GM19328 (cell line): Measurements from ENCODE around the gene CMSS1.

Source experiments
- ATAC-seq: cut with Tn5 transposase; IDR thresholded peaks from one replicate; pipeline ENCODE4 v1.9.1; 2021; ENCODE audit warnings: mild to moderate bottlenecking, moderate library complexity; ENCODE audit not compliant: unreplicated experiment

Gene CMSS1

DNA sequence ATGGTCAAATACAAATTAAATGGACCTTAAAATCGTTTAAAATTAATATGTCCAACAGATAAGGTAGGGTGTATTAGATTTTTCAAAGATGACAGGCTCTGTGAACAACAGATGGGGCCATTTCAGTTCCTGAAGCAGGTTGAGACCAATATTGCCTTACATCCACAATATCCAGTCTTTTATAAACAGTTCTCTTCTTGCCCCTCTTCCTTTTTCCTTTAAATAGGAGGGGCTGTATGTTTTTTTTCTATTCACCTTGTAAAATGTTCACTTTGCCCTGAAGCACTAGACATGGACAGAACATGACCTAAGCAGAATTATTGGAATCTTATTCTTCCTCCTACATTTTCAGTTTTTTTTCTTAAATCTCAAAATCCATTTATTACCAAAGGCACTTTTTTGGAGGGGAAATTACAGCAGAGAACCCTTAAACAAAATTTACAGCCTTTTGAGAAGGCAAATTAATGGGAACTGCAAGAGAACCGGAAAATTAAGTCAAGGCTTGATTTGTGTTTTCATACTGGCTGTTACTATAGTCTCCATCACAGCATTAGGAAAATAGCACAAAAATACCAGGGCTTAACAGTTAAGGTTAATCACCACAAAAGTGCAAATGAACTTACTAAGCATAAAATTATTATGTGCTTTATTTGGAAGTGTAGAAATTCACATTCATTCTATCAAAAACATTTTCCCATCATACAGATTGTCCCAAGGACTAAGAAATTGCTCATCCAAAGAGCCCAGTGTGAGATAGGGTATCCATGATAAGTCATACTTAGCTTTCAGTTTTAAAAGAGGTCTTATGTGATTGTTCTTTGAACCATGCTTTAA lies 55.8 kb downstream of the CMSS1 start:
- ATAC-seq = no peak

DNA sequence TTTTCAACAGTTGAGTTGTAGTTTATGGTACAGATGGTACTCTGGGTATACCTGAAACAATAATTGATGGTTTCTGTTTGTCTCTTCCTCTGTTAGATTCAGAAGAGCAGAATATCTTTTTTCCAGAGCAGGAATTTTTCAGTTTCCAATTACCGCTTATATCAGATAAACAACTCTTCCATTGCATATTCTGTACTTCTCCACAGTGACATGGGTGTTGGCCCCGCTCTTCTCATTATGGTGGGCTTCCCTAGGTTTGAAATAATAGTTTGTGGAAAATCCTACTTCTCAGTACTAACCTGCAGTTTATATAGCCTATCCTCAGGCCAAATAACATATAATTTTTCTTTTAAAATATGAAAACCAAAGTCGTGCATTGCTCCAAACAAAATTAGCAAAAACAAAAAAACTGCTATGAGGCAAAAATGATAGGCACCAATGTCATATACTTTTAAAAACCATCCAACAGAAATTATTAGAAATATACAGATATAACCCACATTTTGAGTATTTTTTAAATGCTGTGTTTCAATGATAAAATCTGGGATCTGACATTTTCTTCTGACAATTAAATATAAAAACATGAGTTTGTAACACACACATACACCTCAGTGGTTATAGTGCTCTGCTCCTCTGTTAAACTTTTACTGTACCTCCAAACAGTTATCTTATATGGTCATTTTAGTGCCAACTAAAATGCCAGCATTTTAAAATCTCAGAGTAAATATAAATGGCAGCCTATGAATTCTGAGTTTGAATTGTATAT lies 56.8 kb downstream of the CMSS1 start:
- ATAC-seq = no peak

DNA sequence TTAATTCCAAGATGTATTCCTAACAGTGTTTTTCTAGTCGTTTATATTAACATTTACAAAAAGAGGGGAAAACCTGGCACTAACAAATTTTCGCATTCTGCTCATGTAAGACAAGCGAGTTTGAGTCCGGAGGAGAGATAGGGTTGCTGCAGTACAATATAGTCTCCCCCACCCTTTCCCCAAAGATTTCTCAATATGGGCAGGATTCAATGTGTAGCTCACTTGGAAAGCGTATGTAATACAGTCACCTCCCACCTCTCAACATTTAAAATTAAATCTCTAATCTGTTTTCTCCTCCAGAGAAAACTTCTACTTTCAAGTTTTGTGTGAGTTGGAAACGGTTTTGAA lies 57.9 kb downstream of the CMSS1 start:
- ATAC-seq = no peak

DNA sequence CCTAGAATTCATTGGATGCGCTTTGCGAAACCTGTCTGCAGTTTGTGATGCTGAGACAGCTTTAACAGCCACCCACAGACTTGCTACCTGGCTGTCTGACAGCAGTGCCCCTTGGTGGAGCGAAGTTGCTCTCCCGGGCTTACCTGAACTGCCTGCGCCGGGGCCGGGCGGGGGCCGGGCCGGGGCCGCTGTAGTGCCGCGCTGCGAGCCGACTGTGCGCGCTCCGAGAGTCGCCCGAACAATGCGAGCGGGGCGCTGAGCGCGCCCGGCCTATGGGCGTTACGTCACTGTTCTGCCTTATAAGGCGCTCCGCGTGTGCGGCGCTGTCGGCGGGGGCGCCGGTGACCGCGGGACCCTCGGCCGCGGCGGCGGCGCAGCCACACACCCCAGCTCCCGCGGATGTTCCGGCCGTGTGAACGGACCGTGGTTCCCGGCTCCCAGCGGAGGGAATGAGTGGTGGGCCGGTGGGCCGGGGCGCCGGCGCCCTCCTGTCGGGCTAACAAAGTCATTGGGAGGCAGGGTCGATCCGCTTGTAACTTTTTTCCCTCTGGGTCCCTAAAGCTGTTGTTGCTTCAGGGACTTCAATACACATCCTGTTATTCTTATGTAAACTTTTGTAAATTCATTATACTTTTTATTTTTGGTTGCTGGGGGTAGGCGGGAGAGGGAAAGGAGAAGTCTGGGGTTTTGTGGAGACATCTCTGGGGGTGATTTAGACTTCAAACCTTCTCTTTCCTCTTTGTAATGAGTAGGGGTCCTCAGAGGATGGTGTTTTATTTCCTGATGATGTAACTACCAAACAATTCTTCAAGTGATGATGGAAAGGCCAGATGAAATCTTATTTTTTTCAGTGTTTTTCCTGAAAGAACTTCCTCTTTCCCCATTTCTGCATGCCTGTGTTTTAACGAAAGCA lies 58.5 kb downstream of the CMSS1 start:
- peak; percentile 87 for ATAC-seq

DNA sequence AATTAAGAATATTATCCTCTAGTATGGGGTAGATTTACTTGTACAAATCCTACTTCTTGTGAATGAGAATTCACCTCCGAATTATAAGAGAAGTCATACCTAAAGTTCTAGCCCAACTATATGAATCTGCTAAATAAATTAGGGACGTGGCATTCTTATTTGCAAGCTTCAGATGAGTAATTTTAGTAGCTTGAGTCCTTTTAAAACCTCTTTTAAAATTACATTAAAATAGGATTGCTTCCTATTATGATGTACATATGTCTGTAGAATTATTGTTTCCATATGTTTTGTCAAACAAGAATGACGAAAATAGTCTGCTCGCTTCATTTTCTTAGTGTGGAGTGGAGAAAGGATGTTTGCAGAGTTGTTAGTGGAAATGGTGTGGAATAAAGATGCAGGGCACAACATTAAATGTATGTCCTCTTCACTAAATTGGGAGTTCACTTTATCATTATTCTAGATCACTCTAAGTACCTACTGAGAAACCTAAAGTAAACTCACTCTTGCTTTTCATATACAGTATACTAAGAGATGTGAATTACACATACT lies 59.4 kb downstream of the CMSS1 start:
- no peak for ATAC-seq

DNA sequence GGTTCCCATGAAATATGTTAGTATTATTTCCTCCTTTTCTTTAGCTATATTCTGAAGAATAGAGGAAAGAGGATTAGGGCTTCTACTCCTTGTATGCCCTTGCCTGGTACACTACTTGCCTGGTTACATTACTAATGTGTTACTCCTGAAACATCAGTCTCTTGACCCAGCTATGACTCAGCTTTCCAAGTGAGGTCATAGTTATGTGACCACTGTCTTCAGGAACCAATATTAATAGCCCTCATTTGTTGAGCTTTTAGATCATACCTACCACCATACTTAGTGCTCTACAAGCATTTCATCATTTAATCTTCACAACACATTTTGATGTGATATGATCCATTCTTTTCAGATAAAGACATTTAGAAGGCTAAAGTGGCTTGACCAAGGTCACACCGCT lies 60.3 kb downstream of the CMSS1 start:
- no peak for ATAC-seq

DNA sequence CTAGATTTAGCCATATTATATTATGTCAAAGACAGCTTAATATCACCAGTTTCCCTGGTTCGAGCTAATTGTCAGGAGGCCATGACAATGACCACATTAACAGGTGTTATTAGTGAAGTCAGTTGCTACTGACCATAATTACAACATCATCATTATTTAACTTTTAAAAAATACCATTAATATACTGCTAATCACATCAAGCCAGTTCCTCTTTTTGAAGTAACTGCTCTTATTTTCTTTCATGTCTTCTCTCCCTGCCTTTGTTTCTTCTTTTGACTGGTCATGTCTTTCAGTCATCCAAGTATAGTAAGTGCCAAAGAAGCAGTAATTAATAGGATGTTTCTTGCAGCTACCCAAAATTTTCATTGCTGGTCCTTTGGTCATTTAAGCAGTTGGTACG lies 61.6 kb downstream of the CMSS1 start:
- ATAC-seq = no peak

DNA sequence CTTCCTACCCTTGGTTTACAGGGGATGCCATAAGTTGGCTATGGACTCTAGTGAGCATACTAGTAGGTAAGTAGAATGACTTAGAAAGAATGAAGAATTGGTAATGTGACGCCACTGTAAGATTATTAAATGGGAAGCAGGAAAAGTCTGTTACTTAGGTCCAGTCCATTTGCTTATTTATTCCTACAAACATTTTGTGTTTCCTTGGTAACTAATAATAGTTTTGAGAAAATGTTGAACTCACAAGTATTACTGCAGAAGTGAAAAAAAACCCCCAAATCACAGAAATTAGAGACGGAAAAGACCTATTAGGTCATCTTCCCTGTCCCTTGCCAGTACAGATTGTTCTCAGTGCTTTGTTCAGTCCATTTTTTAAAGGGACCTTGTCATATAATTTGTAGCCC lies 63.5 kb downstream of the CMSS1 start:
- no peak for ATAC-seq

DNA sequence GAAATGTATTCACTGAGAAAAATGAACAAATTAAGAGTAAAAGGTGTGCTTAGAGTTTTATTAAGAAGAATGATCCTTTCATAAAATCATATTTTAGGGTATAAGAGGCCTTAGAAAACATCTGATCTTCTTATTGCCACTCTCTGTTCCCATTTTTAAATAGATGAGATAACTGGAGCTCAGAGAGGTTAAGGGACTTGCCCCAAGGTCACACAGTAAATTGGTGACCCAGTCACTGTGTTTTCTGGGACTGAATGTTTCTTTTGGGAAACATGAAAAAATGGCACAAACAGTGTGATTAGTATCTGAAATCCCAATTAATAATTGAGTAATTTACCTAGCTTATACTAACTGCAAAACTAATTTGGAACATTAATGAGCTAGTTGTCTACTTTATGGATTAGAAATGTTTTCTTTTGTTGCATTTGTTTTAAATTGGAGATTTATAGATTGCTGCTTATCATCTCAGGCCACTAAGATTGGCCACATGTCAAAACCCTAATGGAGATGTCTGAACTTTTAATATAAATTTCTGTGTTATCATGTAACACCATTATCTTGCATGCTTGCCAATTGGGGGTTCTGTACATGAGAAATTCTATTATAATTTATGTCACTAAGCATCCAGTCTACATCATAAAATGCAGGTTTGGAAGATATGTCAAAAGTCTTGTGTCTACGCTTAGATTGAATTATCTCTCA lies 64.9 kb downstream of the CMSS1 start:
- ATAC-seq = no peak

DNA sequence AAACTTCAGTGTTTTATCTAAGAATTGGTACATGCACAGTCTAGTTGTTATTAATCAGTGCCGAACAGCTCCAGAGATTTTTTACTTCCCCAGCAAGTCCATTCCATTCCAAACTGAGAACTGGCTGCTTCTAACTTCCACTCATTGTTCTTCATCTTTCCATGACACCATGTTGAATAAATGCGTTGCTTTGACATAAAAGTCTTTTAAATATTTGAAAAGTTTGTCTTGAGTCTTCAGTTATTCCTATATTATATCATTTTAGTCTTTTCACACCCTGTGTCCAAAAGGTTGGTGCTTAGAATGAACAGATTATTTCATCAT lies 65.4 kb downstream of the CMSS1 start:
- ATAC-seq = no peak

DNA sequence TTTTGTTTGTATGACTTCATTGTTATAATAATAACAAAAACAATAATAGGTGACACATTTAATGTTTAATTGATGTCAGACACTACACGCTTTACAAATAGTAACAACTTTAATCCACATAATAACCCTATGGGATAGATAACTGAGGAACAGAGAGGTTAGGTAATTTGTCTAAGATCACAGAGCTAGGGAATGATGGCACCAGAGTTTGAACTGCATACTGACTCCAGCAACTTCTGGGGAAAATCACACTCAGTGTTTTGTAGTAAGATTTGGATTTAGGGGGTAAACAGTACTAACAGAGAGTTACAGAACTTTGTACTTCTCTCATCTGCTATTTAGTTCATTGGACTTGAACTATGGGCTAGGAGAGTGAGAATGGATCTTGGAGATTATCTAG lies 66.0 kb downstream of the CMSS1 start:
- ATAC-seq = no peak

DNA sequence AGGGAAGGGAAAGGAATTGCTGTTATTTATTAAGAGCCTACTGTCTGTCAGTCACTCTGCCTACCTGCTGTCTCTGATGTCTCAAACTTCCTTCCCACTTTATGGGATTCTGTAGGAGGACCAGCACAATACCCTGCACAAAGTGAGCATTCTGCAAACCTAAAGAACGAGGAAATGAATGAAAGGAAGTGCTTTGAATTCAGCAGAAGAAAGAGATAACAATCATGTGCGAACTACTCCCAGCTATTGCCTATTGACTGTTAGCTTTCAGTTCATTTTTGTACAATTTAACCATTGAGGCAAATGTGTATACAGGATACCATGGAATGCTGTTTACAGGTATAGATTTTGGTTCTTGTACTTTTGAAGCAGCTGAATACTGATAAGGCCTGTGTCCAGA lies 66.8 kb downstream of the CMSS1 start:
- no peak for ATAC-seq

DNA sequence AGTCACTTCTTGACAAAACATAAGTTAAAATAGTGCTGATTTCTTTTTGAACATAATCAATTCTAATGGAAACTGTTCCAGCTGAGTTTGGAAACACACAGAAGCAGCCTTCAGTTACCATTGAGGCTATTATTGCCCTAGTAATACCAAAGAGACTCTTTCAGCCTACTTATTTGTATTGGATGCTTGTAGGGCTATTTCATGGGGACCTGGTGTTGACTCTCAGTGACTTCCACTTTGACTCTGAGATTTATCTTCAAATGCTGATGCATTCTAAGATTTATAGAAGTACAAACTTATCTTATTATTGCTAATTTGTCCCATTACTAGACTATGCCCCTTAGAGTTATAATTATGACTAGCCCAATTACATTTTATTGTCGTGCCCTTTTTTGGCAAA lies 67.4 kb downstream of the CMSS1 start:
- ATAC-seq = no peak

DNA sequence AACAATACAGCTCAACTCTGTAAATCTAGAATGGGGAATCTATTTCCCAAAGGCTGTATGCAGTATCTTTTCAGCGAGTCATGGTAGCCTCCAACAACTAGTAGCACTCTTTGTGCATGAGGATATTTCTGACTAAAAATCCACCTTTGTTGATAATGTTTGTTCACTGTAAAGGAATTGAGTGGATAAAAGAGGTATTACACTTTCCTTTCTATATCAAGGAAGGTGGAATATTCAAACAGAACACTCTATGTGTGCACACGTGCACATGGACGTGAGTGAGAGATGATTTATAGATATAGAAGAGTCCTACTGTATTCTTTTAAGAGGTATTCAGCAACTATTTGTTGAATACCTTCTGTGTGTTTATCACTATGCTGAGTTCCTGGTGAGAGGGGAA lies 68.2 kb downstream of the CMSS1 start:
- no peak for ATAC-seq

DNA sequence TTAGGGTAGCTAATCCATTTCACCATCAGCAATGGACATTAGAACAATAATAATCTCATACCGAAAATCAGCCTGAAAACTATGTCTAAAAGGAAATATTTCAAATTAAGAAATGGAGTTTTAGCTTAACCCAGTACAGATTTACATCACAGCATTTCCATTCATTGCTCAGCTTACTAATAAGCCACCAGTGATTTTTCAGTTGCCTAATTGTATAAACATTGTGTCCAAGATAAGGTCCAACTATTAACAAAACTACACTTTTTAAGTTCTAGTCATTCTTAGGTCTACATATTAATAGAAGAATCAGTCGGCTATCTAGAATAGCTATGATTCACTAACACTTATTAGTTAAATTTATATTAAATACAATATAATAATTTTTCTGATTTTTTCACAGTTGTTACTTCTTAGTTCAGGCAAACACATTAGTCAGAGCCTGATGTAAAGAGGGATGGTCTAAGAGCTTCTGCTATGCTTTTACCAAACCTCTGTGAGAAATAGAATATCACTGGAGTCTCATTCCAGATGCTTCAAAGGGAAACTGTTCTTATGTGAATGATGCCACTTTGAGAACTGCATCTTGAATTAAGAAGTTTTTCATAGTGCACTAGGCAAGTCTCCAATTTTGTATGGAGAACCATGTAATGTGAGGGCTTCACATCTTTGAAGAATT lies 74.1 kb downstream of the CMSS1 start:
- no peak for ATAC-seq

DNA sequence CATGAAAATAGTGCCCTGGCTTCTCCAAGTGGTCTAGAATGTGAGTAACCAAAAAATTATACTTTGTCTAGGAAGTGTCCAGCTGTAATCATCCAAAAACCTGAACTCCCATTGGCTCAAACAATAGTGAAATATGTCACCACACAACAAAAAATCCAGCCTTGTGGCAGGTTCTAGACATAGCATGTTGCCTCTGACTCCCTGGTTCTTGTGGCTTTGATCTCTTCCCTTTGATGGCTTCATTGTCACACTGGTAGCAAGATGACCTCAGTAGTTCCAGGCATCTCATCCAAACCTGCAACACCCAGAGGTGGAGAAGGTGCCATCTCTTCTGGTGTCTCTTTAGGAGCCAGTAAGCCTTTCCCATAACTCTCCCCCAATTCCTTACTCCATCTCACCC lies 74.7 kb downstream of the CMSS1 start:
- no peak for ATAC-seq

DNA sequence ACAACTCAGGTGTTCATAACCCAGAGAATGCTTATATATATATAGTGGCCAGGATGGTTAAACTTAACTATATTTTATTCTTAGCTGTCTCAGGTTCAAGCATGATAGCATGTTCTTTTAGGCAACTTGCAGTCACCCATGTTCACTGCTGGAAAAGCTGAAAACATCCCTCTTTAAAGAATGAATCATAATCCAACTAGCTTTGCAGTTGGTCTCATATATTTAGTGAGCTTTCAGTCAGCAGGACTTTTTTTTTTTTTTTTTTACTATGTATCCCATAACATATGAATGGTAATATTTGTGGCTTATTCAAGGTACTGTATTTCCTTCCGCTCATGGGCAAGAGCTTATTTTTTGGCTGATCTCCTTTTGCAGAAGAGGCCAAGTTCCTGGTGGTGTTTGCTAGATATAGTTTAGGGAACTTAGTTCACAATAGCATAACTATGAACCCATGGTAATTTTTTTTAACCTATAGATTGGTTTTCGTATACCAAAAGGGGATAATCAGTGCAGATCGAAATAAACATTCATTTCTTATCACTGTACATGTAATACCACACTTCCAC lies 77.6 kb downstream of the CMSS1 start:
- no peak for ATAC-seq

DNA sequence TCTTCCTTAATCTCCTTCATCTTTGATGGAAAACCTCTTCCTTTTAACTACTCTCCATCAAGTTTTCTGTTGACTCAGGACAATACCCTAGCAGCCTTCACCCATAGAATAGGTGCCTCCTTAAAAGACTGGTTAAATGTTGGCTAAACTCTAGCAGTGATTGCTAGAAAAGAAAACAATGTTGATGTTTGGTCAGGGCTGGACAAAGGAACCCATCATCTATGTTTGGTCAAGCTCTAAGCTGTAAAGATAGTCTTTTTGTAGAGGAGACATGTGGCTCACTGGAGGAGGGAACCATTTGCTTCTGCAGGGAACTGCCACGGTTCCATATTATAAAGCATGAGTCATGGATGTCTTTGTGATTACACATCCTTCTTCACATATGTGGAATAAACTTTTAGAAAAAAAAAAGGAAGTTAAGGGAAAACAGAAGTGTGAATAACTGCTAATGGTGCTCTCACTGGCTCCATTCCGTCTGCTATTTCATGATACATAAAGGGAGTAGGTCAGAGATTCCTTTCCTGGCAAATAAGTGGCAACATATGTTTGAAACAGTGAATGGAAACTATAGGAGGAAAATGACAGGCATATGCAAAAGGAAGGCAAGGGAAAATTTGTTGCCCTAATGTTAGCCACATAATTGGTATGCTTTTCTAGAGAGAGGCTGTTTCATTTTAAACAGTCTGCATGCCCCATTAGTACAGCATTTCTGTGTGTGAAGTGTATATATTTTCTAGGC lies 78.2 kb downstream of the CMSS1 start:
- no peak for ATAC-seq

DNA sequence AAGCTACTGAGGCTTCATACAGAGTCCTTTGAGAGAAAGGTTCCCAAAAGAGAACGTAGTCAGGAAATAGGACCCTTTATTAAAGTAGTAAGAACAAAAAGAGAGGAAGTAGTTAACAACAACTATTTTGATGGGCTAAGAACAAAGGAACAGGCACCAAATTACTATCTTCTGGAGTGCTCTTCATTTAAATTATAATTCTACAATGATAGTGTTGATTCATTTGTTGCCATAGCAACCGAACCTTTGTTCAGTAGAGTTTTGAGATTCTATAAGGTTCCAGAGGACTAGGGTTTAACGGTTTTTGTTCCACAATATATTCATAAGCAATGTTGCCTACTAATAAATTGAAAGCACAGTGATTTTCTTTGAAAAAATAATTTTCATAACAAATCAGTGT lies 78.8 kb downstream of the CMSS1 start:
- ATAC-seq = no peak
